ENCODE measurements around the gene KRTAP20-4.

Gene KRTAP20-4

GRCh38 chr21:30615199-30615598 is 5.2 kb upstream of the KRTAP20-4 start:
- H3K36me3 ChIP-seq (ENCODE audit: control insufficient read depth, insufficient read depth, low read length), result no peaks in the 10 kb centered on the region
- DNase-seq (ENCODE audit: extremely low read depth, insufficient read length), result no peak
- H3K27me3 ChIP-seq (replicated peaks; ENCODE audit: control insufficient read depth, insufficient read depth, low read length), result no peaks in the 10 kb centered on the region
- no peak overlapping the region for H3K4me3 ChIP-seq (replicated peaks; ENCODE audit: low read depth, low read length)
- TF ChIP-seq, protein P1, sequence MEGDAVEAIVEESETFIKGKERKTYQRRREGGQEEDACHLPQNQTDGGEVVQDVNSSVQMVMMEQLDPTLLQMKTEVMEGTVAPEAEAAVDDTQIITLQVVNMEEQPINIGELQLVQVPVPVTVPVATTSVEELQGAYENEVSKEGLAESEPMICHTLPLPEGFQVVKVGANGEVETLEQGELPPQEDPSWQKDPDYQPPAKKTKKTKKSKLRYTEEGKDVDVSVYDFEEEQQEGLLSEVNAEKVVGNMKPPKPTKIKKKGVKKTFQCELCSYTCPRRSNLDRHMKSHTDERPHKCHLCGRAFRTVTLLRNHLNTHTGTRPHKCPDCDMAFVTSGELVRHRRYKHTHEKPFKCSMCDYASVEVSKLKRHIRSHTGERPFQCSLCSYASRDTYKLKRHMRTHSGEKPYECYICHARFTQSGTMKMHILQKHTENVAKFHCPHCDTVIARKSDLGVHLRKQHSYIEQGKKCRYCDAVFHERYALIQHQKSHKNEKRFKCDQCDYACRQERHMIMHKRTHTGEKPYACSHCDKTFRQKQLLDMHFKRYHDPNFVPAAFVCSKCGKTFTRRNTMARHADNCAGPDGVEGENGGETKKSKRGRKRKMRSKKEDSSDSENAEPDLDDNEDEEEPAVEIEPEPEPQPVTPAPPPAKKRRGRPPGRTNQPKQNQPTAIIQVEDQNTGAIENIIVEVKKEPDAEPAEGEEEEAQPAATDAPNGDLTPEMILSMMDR (IDR thresholded peaks at IDR 0.05; ENCODE audit: insufficient read depth, low read length, poor library complexity, severe bottlenecking), result no peak

GRCh38 chr21:30616125-30616524 is 4.3 kb upstream of the KRTAP20-4 start, which contains the start of gene KRTAP20-1:
KRTAP20-1 (plus strand) TSS chr21:30616425; CDS start chr21:30616455, 30 bp downstream.
- no peak for DNase-seq (ENCODE audit: extremely low read depth, insufficient read length)
- TF ChIP-seq, protein P1 (IDR thresholded peaks at IDR 0.05; ENCODE audit: insufficient read depth, low read length, poor library complexity, severe bottlenecking), result no peak
- no peaks in the 10 kb centered on the region for H3K27me3 ChIP-seq (replicated peaks; ENCODE audit: control insufficient read depth, insufficient read depth, low read length)
- no peak within 1 kb of the TSS for H3K4me3 ChIP-seq (replicated peaks; ENCODE audit: low read depth, low read length)
- H3K36me3 ChIP-seq (ENCODE audit: control insufficient read depth, insufficient read depth, low read length), result no peaks in the 10 kb centered on the region

- Histone ChIP-seq H3K4me3 (replicated peaks; ENCODE audit: low read depth, low read length) (no peak overlapping the region), H3K36me3 (ENCODE audit: control insufficient read depth, insufficient read depth, low read length) (no peaks in the 10 kb centered on the region), H3K27me3 (replicated peaks; ENCODE audit: control insufficient read depth, insufficient read depth, low read length) (no peaks in the 10 kb centered on the region)
- DNase-seq (ENCODE audit: extremely low read depth, insufficient read length), result no peak
- TF ChIP-seq, protein P1 (IDR thresholded peaks at IDR 0.05; ENCODE audit: insufficient read depth, low read length, poor library complexity, severe bottlenecking), result no peak
Observed at GRCh38 chr21:30620080-30620479, 347 bp upstream of the KRTAP20-4 start.

DNA sequence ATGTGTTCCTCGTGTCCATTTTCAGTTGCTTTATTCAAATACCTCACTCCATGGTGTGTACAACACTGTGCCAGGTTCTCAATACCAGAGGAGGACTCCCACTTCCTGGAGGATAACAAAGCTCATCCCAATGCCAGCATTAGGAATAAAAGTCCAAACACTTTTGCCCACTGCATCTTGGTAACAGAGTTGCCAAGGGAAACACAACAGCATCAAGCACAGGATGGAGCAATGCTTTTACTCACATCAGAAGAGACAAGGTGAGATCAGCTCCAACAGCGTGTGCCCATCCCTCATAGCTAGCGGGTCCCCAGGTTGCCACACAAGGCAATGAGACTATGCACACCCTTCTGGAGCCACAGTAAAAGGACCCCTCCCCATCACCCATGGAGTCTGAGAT is 2.9 kb downstream of the KRTAP20-4 start:
- no peak overlapping the region for H3K4me3 ChIP-seq (replicated peaks; ENCODE audit: low read depth, low read length)
- H3K27me3 ChIP-seq (replicated peaks; ENCODE audit: control insufficient read depth, insufficient read depth, low read length), result no peaks in the 10 kb centered on the region
- TF ChIP-seq, protein P1 (IDR thresholded peaks at IDR 0.05; ENCODE audit: insufficient read depth, low read length, poor library complexity, severe bottlenecking), result no peak
- H3K36me3 ChIP-seq (ENCODE audit: control insufficient read depth, insufficient read depth, low read length), result no peaks in the 10 kb centered on the region
- DNase-seq (ENCODE audit: extremely low read depth, insufficient read length), result no peak

GRCh38 chr21:30625449-30626165 is 5.2 kb downstream of the KRTAP20-4 start:
- no peak overlapping the region for H3K4me3 ChIP-seq (replicated peaks; ENCODE audit: low read depth, low read length)
- TF ChIP-seq, protein P1 (IDR thresholded peaks at IDR 0.05; ENCODE audit: insufficient read depth, low read length, poor library complexity, severe bottlenecking), result no peak
- no peaks in the 10 kb centered on the region for H3K36me3 ChIP-seq (ENCODE audit: control insufficient read depth, insufficient read depth, low read length)
- DNase-seq (ENCODE audit: extremely low read depth, insufficient read length), result no peak
- H3K27me3 ChIP-seq (replicated peaks; ENCODE audit: control insufficient read depth, insufficient read depth, low read length), result no peaks in the 10 kb centered on the region
